Fibroblast of the aortic adventitia (primary cell): ENCODE data around the gene TXNDC17. TPM values are rescaled to one million over a fixed set of nuclear protein-coding genes. Genes with fewer than 3 reads are reported as not detected.

Experiments used
- DNase-seq: peaks from one replicate; pipeline ENCODE4 v3.0.0-alpha.2; 2010; ENCODE audit warnings: low read depth
- H3K4me3 ChIP-seq: 2 replicates; pipeline ENCODE4 v1.5.1; 2011; ENCODE audit warnings: low read depth, mild to moderate bottlenecking, control low read depth, low read length, moderate library complexity
- total RNA-seq: library from RNA; depleted of rRNA; stranded (reverse); fragments of >200 nt; gene quantifications from 2 replicates; pipeline ENCODE4 v1.2.3, GENCODE V29; 2012; ENCODE audit warnings: low replicate concordance
- TF ChIP-seq, protein P1 (sequence below): IDR thresholded peaks from 2 replicates; pipeline ENCODE4 v1.5.1; 2011; ENCODE audit warnings: mild to moderate bottlenecking, low read length, control low read depth, inconsistent platforms; ENCODE audit not compliant: insufficient read depth

TXNDC17 gene
- total RNA-seq, 1 donor: 162 TPM

DNA sequence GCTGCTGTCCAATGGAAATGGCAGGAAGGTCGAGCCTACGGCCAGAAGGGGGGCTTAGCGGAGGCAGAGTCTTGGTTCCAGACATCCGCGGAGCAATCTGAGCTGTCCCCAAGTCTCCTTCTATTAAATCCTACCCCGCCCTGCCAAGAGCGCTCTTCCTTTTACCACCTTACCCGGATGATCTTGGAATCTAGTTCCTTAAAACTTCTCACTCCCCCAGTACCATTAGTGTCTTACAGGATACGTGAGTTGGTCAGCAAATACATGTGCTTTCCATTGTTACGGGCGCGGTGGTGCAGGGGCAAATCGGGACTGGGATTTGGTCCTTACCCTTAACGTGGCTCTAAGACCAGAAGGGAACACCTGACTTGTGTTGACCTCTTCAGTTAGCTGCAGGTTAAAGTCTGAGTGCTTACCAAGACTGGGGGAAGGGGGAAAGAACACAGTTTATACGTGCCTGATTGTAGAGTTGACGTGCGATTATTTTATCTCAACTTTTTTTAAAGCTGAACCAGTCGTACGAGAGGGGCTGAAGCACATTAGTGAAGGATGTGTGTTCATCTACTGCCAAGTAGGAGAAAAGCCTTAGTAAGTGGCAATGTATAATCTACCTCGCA, 495 bp downstream of the TXNDC17 start:
- TF ChIP-seq, protein P1, sequence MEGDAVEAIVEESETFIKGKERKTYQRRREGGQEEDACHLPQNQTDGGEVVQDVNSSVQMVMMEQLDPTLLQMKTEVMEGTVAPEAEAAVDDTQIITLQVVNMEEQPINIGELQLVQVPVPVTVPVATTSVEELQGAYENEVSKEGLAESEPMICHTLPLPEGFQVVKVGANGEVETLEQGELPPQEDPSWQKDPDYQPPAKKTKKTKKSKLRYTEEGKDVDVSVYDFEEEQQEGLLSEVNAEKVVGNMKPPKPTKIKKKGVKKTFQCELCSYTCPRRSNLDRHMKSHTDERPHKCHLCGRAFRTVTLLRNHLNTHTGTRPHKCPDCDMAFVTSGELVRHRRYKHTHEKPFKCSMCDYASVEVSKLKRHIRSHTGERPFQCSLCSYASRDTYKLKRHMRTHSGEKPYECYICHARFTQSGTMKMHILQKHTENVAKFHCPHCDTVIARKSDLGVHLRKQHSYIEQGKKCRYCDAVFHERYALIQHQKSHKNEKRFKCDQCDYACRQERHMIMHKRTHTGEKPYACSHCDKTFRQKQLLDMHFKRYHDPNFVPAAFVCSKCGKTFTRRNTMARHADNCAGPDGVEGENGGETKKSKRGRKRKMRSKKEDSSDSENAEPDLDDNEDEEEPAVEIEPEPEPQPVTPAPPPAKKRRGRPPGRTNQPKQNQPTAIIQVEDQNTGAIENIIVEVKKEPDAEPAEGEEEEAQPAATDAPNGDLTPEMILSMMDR: no peak
- peak; percentile 30 for DNase-seq
- peak overlapping the region; percentile 96 for H3K4me3 ChIP-seq

DNA sequence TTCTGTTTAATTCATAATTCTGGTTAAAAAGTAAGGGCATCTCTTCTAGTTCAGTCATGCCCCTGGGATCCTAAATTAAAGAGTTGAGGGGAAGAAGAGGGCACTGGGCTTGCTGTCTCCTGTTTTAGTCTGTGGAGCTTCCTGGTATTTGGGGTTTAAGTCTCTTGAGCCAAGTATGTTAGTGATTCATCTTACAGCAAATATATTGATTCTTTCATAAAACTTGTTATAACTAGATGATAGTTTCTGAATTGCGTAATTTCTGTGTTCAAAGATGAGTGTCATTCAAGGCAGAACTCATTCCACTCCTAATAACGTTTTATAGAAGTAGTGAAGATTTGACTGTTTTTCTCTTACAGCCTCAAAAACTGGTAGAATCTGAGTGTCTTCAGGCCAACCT, 1.7 kb downstream of the TXNDC17 start:
- TF ChIP-seq, protein P1: no peak
- H3K4me3 ChIP-seq: no peak overlapping the region
- no peak for DNase-seq

- DNase-seq: peak; percentile 71
- no peak overlapping the region for H3K4me3 ChIP-seq
- TF ChIP-seq, protein P1: no peak
These were observed 2.7 kb downstream of the TXNDC17 start for GRCh38 chr17:6643451-6644125.

DNA sequence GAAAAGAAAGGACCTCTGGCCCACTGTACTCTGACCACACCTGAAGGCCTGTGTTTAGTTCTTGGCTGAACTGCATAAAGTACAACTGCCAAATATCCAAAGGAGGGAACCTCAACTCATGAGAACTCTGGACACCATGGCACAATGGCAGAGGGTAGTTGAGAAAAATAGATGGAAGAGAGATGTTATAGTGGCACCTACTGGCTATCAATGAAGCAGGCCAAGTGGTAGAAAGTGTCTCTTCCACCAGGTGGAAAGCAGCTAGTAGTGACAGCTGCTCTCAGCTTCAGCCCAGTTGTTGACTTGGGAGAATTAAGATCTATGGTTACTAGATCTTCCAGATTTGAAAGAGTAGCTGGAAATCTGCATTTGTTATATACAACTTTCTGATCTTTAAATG, 7.3 kb downstream of the TXNDC17 start:
- no peak overlapping the region for H3K4me3 ChIP-seq
- TF ChIP-seq, protein P1: no peak
- DNase-seq: no peak

- peak; percentile 83 for DNase-seq
- peak within 1 kb of the TSS; percentile 99 for H3K4me3 ChIP-seq
- TF ChIP-seq, protein P1: no peak
These were observed 10.6 kb downstream of the TXNDC17 start, which contains the start of the genes C17orf100 and MED31 for GRCh38 chr17:6651354-6651918. Gene C17orf100 (plus strand): TSS chr17:6651762. CDS start chr17:6651914, 152 bp downstream. Gene MED31 (minus strand): TSS chr17:6651605. CDS start chr17:6651528, 77 bp downstream.

DNA sequence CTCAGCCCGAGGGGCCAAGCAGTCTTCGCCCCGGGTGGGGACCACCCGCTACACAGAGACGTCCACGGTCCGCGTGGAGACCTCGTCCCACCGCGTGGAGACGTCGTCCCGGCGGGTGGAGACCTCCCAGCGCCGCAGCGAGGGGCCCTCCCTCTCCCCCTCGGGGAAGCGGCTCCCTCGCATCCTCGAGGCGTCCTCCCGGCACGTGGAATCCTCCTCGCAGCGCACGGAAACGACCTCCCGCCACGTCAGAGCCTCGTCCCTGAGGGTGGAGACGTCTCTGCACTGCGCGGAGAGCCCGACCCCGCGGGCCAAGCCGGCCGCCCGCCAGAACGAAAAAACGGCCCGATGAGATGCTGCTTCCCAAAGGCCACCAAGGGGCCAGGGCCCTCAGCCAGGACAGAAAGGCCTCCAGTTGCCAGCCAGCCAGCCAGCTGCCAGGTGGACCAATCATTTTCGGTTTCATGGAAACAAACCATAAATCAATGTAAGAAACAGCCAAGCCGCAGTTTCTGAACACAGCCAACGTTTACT, 11.1 kb downstream of the TXNDC17 start:
- DNase-seq: peak; percentile 71
- H3K4me3 ChIP-seq: peak overlapping the region; percentile 99
- TF ChIP-seq, protein P1: no peak
